HG02852 (cell line): ENCODE results near the gene SLC31A1.
"Not testable (repeated sequence)": the region's sequence is repeated elsewhere in the genome, so short reads cannot be mapped to it uniquely, and the experiment has no call there.

ENCODE experiments used
- ATAC-seq: cut with Tn5 transposase; IDR thresholded peaks from one replicate; pipeline ENCODE4 v1.9.1; 2021; ENCODE audit warnings: mild to moderate bottlenecking, moderate library complexity; ENCODE audit not compliant: unreplicated experiment

The SLC31A1 gene

DNA sequence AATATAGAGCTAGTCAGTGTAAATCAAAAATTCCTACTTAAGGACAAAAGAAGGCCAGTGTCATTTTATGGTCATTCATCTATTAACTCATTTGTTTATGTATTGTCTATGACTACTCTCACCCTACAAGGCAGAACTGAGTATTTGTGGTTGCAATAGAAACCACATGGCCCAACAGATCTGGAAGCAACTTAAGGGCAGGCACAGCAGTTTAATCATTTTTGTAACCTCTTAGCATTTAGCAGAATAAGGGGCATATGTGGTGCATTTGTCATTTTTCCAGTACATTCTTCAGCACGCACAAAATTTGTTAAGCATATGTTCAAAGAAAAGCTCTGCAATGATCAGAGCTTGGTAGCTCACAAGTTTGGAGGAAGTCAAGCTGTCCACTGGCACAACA, 1.4 kb upstream of the SLC31A1 start:
- ATAC-seq = peak; percentile 50

GRCh38 chr9:113220467-113221002, 809 bp upstream of the SLC31A1 start:
- no peak for ATAC-seq

- ATAC-seq = no peak
Measured at GRCh38 chr9:113221800-113222481, 597 bp downstream of the SLC31A1 start.

DNA sequence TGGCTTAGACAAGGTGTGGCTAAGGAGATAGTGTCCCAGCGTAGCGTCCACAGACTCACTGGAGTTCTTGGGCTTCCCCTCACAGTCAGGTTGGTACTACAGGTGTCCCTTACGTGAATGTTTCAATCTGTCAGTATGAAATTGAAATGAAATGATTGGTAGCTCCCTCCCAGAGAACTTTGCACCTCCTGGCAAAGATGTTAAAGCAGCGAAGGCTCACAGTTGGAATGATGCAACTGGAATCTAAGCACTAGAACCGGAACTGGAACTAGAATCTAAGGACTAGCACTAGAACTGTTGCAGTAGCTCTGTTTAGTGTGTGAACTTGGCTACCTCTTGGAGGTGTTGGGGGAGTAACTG, 1.1 kb downstream of the SLC31A1 start:
- no peak for ATAC-seq

DNA sequence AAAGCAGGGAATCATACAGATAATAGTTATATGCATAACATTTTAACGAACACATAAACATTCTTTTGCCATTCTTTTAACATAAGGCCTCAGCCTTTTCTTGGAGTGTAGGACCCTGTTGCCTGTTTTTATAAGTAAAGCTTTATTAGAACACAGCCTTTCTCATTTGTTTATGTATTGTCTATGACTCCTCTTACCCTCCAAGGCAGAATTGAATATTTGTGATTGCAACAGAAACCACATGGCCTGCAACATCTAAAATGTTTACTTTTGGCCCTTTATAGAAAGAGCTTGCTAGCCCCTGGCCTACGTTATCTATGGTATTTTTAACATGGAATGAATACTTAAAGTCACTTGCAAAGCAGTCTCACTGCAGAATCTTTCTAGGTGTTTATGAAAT, 2.6 kb downstream of the SLC31A1 start:
- no peak for ATAC-seq

GRCh38 chr9:113227436-113227835, 6.1 kb downstream of the SLC31A1 start:
- no peak for ATAC-seq

DNA sequence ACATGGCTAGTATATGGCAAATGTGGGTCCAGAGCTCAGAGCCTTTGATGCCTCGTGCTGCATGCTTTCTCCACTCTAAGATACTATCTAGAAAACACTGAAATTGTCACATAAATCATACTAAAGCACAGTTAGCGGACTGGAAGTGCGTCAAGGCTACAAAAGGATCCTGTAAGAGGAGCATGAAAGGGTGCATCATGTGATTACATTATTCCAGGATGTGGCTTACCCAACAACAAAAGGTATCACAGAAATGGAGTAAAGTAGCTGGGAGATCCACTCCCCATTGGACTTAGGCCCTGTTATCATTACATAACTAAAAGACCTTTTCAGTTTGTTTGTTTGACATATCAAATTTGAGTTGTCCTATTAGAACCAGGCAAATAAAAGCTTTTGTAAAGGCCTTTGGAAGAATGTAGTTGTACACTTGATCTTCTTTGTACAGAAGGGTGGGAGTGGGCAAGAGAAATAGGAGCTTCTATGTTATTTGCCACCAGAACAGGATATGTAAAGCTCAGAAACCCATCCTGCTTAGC, 6.9 kb downstream of the SLC31A1 start:
- ATAC-seq = no peak

- no peak for ATAC-seq
Measured at GRCh38 chr9:113231701-113232100, 10.4 kb downstream of the SLC31A1 start.

- not testable (repeated sequence) for ATAC-seq
Measured at GRCh38 chr9:113235701-113236255, 14.4 kb downstream of the SLC31A1 start.

DNA sequence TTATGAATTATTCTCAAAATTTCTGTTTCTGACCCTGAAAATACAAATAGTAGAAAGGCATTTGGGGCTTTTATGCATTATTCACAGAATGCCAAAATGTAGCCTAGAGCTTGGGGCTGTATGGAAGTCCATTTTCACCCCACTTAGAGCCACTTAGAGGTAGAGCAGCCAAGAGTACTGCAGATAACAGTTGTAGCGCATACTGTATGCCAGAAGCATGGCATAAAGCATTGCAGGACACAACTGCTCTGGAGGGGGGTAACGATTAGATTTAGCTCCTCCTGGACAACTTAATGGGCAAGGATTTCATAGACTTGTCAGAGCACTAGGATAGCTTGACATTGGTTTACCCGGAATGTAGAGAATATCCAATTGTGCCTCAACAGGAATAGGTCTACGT, 15.7 kb downstream of the SLC31A1 start:
- no peak for ATAC-seq

- no peak for ATAC-seq
Measured at GRCh38 chr9:113238202-113238858, 17.0 kb downstream of the SLC31A1 start.

- ATAC-seq = no peak
Measured at GRCh38 chr9:113238859-113239232, 17.5 kb downstream of the SLC31A1 start.

DNA sequence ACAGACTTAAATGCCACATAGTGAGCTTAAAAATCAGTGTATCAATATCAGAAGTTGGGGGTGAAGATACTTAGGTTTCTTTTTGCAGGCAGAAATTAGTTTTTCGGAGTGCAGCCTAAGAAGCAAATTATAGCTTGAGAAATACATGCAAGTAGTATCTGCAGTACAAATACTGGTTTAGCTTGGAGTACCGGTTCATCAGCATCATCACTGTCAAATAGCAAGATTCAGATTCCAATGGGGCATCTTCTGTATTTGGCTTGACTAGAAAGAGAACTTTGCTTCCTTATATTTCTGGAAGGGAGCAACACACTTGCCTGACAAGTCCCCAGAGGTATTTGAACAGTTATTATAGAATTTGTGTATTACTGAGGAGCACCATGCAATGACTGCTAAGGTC, 19.8 kb downstream of the SLC31A1 start:
- no peak for ATAC-seq

- ATAC-seq = no peak
Measured at GRCh38 chr9:113244556-113244955, 23.2 kb downstream of the SLC31A1 start.

GRCh38 chr9:113245894-113246293, 24.6 kb downstream of the SLC31A1 start:
- ATAC-seq = no peak

GRCh38 chr9:113246928-113247327, 25.6 kb downstream of the SLC31A1 start:
- no peak for ATAC-seq

DNA sequence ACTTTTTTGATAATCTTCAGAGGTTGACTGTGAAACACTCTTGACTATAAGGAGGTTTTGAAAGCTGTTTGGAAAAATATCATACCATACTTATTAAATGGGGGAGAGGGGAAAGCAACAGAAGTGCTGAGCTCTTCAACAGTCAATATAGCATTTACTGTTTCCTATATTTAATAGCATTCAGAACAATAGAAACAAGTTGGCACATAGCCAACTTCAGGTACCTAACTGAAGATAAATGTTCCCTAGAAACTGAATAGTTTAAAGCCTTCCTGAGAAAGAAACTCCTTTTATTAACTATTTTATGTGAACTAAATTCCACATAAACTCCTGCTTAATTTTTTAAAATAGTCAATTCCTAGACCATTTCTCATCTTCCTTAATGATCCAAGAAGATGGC, 26.3 kb downstream of the SLC31A1 start:
- no peak for ATAC-seq

DNA sequence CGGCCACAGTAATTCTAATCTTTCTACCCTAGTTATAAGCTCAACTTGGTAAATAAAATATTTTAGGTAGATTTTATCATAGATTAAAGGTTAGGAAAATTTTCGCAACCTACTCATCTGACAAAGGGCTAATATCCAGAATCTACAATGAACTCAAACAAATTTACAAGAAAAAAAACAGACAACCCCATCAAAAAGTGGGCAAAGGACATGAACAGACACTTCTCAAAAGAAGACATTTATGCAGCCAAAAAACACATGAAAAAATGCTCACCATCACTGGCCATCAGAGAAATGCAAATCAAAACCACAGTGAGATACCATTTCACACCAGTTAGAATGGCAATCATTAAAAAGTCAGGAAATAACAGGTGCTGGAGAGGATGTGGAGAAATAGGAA, 28.3 kb downstream of the SLC31A1 start:
- not testable (repeated sequence) for ATAC-seq

DNA sequence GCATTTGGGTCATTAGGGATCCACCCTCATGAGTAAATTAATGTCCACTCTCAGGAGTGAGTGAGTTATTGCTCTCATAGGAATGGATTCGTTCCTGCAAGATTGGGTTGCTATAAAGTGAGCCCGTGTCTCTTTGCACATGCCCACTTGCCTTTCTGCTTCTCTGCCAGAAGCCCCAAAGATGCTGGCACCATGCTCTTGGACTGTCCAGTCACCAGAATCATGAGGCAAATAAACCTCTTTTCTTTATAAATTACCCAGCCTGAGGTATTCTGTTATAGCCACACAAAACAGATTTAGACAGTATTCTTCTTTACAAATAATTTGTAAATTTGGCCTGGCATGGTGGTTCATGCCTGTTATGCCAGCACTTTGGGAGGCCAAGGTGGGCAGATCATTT, 29.5 kb downstream of the SLC31A1 start:
- no peak for ATAC-seq

- ATAC-seq = no peak
Measured at GRCh38 chr9:113254991-113255390, 33.6 kb downstream of the SLC31A1 start.

- no peak for ATAC-seq
Measured at GRCh38 chr9:113255438-113255837, 34.1 kb downstream of the SLC31A1 start.

DNA sequence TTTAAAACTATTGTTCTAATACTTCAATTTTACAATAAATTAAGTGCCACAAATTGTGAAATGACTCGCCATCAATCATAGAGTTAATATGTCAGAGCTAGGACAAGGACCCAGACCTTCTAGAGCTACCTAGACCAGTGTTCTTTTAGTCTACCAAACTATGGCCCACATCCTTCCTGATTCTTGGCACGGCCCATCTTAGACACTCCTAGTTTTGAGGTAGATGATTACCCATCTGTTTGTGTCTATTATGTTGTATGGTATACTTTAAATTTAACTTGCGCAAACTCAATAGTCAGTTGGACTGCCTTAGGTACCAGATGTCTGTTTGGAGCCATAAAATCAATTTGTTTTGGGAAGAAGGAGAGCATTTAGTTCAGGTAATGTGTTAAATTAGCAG, 36.5 kb downstream of the SLC31A1 start:
- ATAC-seq = no peak
